ENCODE results near the gene SLC38A6.
A peak's percentile ranks its signal among the peaks of the same experiment; 100 is the strongest.

The SLC38A6 gene

DNA sequence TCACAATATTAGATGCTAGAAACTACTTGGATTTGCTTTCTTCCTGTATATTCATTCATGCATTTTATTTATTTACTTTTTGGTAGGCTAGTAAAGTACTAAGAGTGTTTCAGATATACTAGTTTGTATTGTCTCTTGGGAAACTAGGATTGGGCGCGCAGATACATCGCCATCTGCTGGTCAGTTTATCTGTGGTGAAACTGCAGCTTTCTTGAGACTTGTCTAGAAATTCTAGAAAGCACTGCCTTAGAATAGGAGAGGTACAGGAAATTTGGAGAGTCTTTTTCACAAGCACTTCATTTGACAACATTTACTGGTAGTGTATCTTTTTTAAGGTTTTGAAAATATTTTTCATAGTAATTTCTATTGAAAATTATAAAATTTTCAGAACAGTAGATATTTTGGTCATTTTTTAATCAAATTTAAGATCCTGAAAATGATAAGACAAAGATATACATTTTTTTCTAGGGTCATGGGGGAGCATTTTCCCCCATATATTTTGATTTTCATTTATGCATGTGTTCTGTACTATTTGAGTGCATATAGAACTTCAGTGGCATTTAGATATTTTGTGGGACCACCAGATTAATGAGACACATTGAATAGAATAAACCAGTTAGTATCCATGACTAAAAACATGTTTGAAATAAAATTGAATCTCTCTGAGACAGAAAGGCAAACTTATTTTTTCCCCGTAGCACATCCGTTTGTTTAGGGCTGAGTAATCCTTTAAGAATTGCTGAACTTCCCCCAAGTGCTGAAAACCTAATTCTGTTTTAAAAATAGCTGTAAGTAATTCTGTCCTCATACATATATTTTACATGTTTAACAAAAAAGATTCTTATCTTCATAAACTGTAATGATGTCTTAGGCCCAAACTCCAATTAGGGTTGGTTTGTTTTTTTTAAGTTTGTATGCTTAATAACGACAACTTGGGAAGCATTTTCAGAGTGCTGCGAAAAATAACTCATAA, 44.5 kb downstream of the SLC38A6 start:
- Histone ChIP-seq H3K79me2 (ENCODE audit: insufficient read depth, low read length) (no peaks in the 10 kb centered on the region), H3K9me3 (ENCODE audit: insufficient read depth, low read depth, low read length) (no peaks in the 10 kb centered on the region), H3F3A (ENCODE audit: low read depth) (no peaks in the 10 kb centered on the region), H3K4me2 (ENCODE audit: low read depth, low read length, poor library complexity, severe bottlenecking) (no peak overlapping the region), H3K4me3 (ENCODE audit: low read length, poor library complexity, severe bottlenecking) (no peak overlapping the region), H3K9ac (ENCODE audit: low read depth, low read length, poor library complexity, severe bottlenecking) (no peak overlapping the region), H2AFZ (ENCODE audit: low read length) (no peak overlapping the region), H3K27me3 (ENCODE audit: insufficient read depth, low read length, poor library complexity, severe bottlenecking) (no peaks in the 10 kb centered on the region), H3K4me1 (ENCODE audit: insufficient read depth, low read length, poor library complexity, severe bottlenecking) (no peaks in the 10 kb centered on the region), H3K9me2 (replicated peaks; ENCODE audit: low read depth, low read length) (no peaks in the 10 kb centered on the region), H3K36me3 (ENCODE audit: insufficient read depth, low read length) (no peaks in the 10 kb centered on the region), H4K20me1 (ENCODE audit: insufficient read depth, low read length, poor library complexity, severe bottlenecking) (no peaks in the 10 kb centered on the region)
- TF ChIP-seq EZH2phosphoT487 (IDR thresholded peaks at IDR 0.05; ENCODE audit: borderline replicate concordance), result no peak
- TF ChIP-seq, protein P1, sequence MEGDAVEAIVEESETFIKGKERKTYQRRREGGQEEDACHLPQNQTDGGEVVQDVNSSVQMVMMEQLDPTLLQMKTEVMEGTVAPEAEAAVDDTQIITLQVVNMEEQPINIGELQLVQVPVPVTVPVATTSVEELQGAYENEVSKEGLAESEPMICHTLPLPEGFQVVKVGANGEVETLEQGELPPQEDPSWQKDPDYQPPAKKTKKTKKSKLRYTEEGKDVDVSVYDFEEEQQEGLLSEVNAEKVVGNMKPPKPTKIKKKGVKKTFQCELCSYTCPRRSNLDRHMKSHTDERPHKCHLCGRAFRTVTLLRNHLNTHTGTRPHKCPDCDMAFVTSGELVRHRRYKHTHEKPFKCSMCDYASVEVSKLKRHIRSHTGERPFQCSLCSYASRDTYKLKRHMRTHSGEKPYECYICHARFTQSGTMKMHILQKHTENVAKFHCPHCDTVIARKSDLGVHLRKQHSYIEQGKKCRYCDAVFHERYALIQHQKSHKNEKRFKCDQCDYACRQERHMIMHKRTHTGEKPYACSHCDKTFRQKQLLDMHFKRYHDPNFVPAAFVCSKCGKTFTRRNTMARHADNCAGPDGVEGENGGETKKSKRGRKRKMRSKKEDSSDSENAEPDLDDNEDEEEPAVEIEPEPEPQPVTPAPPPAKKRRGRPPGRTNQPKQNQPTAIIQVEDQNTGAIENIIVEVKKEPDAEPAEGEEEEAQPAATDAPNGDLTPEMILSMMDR (conservative IDR thresholded peaks at IDR 0.05; ENCODE audit: low read length), result peak; percentile 95

- Histone ChIP-seq H3K9me3 (ENCODE audit: insufficient read depth, low read depth, low read length) (no peaks in the 10 kb centered on the region), H3F3A (ENCODE audit: low read depth) (no peaks in the 10 kb centered on the region), H3K4me3 (ENCODE audit: low read length, poor library complexity, severe bottlenecking) (no peak overlapping the region), H3K9me2 (replicated peaks; ENCODE audit: low read depth, low read length) (no peaks in the 10 kb centered on the region), H2AFZ (ENCODE audit: low read length) (no peak overlapping the region), H4K20me1 (ENCODE audit: insufficient read depth, low read length, poor library complexity, severe bottlenecking) (no peaks in the 10 kb centered on the region), H3K36me3 (ENCODE audit: insufficient read depth, low read length) (no peaks in the 10 kb centered on the region), H3K9ac (ENCODE audit: low read depth, low read length, poor library complexity, severe bottlenecking) (no peak overlapping the region), H3K27me3 (ENCODE audit: insufficient read depth, low read length, poor library complexity, severe bottlenecking) (no peaks in the 10 kb centered on the region), H3K79me2 (ENCODE audit: insufficient read depth, low read length) (no peaks in the 10 kb centered on the region), H3K4me2 (ENCODE audit: low read depth, low read length, poor library complexity, severe bottlenecking) (no peak overlapping the region), H3K4me1 (ENCODE audit: insufficient read depth, low read length, poor library complexity, severe bottlenecking) (no peaks in the 10 kb centered on the region)
- TF ChIP-seq, protein P1 (conservative IDR thresholded peaks at IDR 0.05; ENCODE audit: low read length), result no peak
- TF ChIP-seq EZH2phosphoT487 (IDR thresholded peaks at IDR 0.05; ENCODE audit: borderline replicate concordance), result no peak
These were observed 45.5 kb downstream of the SLC38A6 start for GRCh38 chr14:61026526-61026925.

- H3K4me2 ChIP-seq (ENCODE audit: low read depth, low read length, poor library complexity, severe bottlenecking), result no peak overlapping the region
These were observed 50.0 kb downstream of the SLC38A6 start for GRCh38 chr14:61031026-61031425.

More at GRCh38 chr14:61031026-61031425, 50.0 kb downstream of the SLC38A6 start:
- no peak overlapping the region for H3K4me3 ChIP-seq (ENCODE audit: low read length, poor library complexity, severe bottlenecking)
- H2AFZ ChIP-seq (ENCODE audit: low read length), result no peak overlapping the region
- no peaks in the 10 kb centered on the region for H3K79me2 ChIP-seq (ENCODE audit: insufficient read depth, low read length)
- H3K4me1 ChIP-seq (ENCODE audit: insufficient read depth, low read length, poor library complexity, severe bottlenecking), result peaks cover 8% of the 10 kb centered on the region
- H3F3A ChIP-seq (ENCODE audit: low read depth), result no peaks in the 10 kb centered on the region
- no peaks in the 10 kb centered on the region for H3K36me3 ChIP-seq (ENCODE audit: insufficient read depth, low read length)
- TF ChIP-seq, protein P1 (conservative IDR thresholded peaks at IDR 0.05; ENCODE audit: low read length), result no peak
- TF ChIP-seq EZH2phosphoT487 (IDR thresholded peaks at IDR 0.05; ENCODE audit: borderline replicate concordance), result no peak
- H4K20me1 ChIP-seq (ENCODE audit: insufficient read depth, low read length, poor library complexity, severe bottlenecking), result no peaks in the 10 kb centered on the region
- no peaks in the 10 kb centered on the region for H3K9me3 ChIP-seq (ENCODE audit: insufficient read depth, low read depth, low read length)
- no peaks in the 10 kb centered on the region for H3K27me3 ChIP-seq (ENCODE audit: insufficient read depth, low read length, poor library complexity, severe bottlenecking)
- H3K9ac ChIP-seq (ENCODE audit: low read depth, low read length, poor library complexity, severe bottlenecking), result no peak overlapping the region
- no peaks in the 10 kb centered on the region for H3K9me2 ChIP-seq (replicated peaks; ENCODE audit: low read depth, low read length)

Measured in Loucy (cell line).